ENCODE measurements around the gene ILF2.
"Not testable (repeated sequence)": the region's sequence is repeated elsewhere in the genome, so short reads cannot be mapped to it uniquely, and the experiment has no call there.

The ILF2 gene

GRCh38 chr1:153649137-153649862 is 21.5 kb downstream of the ILF2 start:
- DNase-seq (ENCODE audit: low read depth in 3 of 3): no peak

- no peak for DNase-seq (ENCODE audit: low read depth in 3 of 3)
Measured at GRCh38 chr1:153648000-153648643, 22.7 kb downstream of the ILF2 start.

DNA sequence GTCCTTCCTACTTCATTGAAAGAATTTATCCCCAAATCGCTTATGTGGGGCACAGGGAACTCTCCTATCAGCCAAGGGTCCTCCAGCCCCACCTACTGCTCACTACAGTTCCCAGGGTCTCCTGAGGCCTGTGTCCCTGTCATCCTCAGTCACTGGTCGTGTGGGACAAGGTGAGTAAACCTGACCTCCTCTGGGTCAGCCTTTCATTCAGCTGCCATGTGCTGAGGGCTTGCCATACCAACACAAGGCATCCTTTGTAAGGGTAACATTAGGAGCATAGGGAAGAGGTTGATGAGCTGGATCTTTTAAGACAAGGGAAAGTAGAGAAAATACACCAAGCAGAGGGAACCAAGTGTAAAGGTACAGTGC is 23.5 kb downstream of the ILF2 start:
- DNase-seq (ENCODE audit: low read depth in 3 of 3): no peak

DNA sequence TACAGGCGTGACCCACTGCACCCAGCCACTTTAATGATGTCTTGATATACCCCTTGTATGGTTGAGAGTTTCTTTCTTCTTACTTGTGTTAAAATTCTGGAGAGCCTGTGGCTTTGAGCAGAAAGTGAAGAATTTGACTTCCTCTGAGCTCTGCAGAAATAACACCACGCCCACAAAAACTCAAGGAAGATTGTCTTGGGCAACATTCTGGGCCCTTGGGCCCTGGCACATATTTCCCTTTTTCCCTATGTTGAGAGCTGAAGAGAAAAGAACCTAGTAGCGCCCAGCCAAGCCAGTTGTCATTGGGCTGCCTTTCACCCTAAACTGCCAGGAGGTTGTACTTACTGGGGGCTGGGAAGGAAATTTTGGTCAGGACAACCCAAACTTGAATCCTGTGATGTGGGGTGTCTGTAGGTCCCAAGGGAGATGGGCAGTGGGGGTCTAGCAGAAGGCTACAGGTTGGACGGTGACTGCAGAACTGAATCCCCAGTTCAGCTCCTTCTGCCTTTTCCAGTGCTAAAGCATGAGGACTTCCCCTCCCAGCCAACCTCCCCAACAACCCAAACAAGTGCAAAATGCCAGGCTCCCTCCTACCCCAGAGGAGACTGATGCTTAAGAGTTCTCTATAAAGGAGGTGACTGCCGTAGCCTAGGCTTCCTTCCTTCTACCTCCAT is 24.0 kb downstream of the ILF2 start:
- DNase-seq (ENCODE audit: low read depth in 3 of 3): no peak

DNA sequence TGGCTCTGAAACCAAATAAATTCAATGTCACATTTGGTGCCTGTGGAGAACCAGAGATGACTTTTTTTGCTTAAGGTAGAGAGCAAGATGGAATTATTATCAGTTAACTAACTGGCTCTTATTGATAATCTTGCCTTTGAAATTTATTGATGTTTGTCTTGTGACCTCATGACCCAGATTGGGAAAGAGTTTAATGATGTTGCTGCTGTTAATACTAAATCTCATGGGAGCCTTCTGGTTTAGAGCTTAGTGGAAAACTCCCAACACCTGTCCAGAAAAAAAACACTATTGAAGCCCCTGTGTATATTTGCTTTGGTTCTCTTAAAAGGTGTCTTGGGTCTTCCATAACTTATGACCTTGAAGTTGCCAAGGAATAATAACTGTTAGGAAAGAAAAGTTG is 27.0 kb downstream of the ILF2 start:
- DNase-seq (ENCODE audit: low read depth in 3 of 3): no peak

DNA sequence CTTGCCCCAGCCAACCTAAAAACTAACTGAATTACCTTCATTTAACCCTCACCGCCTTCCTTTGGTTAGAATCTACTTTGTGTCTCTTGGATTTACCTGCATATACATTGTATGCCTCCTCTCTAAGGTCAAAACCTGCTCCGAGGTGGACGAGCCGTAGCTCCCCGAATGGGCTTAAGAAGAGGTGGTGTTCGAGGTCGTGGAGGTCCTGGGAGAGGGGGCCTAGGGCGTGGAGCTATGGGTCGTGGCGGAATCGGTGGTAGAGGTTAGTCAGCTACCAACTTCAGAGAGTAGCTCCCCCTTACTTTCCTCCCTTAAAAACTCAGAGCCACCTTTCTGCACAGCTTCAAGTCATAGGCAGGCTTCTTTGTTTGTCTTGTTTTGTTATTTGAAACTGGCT is 27.7 kb downstream of the ILF2 start:
- DNase-seq (ENCODE audit: low read depth in 3 of 3): no peak

DNA sequence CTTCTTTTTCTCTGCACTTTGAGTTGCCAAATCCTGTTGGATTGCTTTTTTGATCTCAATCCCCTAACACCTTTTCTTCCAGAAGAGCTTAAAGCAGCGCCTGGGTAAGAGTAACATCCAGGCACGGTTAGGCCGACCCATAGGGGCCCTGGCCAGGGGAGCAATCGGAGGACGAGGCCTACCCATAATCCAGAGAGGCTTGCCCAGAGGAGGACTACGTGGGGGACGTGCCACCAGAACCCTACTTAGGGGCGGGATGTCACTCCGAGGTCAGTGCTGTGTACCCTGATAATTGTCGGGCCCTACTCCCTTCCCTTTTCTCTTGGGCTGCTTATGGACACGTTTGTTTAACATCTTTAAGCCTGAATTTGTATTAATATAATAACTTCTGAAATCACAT is 28.6 kb downstream of the ILF2 start:
- DNase-seq (ENCODE audit: low read depth in 3 of 3): no peak

DNA sequence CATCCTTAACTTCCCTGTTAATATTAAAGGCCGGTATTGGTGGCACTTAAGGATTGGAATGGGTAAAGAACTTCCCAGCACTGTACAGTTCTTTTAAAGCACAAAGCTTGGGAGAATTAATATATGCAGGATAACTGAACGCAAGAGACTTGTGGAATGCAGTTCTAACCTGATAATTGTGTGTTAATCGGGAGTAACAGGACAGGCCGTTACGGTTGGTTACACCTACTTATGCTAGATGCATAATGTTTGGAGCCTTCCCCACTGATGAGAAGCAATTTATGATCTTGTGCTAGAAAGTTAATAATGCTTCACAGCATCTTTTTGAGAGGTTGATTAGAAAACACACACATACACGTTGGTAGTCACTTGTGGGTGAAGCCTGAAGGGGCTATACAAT is 29.9 kb downstream of the ILF2 start:
- DNase-seq (ENCODE audit: low read depth in 3 of 3): no peak

- DNase-seq (ENCODE audit: low read depth in 3 of 3): not testable (repeated sequence)
Measured at GRCh38 chr1:153640213-153640612, 30.6 kb downstream of the ILF2 start.

DNA sequence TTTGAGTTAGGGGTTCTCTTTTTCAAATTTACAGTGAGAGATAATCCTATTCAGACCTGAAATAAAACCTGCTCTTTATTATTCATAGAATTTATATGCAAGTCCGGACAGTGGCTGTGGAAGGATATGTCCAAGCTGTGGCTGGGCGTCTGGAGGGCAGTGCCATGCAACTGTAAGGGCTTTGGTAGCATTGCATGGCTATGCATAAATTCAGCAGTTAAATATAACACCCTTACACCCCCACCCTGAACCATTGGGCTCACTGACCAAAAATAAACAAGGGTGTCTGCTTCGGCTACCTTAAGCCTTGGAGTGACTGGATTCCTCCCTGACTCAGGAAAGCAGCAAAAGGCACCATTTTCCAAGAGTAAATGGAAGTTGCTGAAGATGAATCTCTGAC is 31.5 kb downstream of the ILF2 start:
- no peak for DNase-seq (ENCODE audit: low read depth in 3 of 3)

DNA sequence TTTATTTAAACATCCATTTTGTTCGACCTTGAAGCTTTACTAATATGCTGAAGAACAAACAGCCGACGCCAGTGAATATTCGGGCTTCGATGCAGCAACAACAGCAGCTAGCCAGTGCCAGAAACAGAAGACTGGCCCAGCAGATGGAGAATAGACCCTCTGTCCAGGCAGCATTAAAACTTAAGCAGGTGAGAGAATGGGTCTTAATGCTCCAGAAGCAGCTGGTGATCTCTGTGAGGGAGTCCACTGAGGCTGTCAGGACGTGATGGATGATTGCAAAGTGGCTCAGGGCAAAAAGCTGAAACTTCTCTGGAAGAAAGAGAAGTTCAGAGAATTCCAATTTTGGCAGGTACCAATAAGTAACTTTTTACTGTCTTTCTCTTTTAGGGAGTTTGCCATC is 32.5 kb downstream of the ILF2 start:
- no peak for DNase-seq (ENCODE audit: low read depth in 3 of 3)

DNA sequence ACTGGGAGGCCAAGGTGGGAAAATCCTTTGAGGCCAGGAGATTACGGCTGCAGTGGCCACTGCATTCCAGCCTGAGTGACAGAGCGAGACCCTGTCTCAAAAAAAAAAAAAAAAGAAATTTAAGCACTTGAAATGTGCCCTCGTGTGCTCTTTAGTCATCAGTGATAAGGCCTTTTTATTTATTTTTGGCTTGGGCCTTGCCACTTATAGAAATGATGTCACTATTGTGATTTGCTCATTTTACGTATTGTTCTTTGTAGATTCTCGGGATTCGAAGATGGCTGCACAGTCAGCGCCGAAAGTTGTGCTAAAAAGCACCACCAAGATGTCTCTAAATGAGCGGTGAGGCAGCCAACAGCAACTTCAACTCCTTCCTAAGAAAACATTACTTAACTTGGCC is 34.5 kb downstream of the ILF2 start:
- DNase-seq (ENCODE audit: low read depth in 3 of 3): no peak

- DNase-seq (ENCODE audit: low read depth in 3 of 3): no peak
Measured at GRCh38 chr1:153635872-153636271, 34.9 kb downstream of the ILF2 start.

- DNase-seq (ENCODE audit: low read depth in 3 of 3): peak; percentile 94 to 97 (median 94)
Measured at GRCh38 chr1:153633754-153634665, 36.8 kb downstream of the ILF2 start, which contains the start of gene CHTOP. TSS of gene CHTOP (plus strand) at chr1:153634066. CDS start at chr1:153636589, 2,523 bp downstream.

DNA sequence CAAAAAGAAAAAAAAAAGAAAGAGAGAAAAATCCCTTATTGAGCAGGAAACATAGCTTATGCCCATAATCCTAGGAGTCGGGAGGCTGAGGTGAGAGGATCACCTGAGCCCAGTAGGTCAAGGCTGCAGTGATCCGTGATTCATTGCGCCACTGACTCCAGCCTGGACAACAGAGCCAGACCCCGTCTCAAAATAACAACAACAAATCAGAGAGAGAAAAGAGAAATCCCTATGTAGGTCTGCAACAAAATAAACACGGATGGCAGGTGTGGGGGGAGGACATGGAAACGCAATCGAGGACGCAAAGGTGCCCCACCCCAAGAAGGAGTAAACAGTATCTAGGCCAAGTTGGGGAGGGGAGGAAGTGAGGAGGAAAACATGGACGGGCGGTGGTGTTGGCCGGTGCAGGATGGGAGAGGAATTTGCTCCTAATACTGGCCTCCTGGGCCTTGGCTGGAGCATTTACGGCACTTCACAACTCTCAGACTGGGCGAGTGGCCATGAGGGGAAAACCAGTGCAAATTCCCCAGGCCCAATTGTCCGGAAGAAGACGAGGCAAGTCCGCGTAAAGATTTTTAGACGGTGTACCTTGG is 37.5 kb downstream of the ILF2 start:
- DNase-seq (ENCODE audit: low read depth in 3 of 3): no peak

DNA sequence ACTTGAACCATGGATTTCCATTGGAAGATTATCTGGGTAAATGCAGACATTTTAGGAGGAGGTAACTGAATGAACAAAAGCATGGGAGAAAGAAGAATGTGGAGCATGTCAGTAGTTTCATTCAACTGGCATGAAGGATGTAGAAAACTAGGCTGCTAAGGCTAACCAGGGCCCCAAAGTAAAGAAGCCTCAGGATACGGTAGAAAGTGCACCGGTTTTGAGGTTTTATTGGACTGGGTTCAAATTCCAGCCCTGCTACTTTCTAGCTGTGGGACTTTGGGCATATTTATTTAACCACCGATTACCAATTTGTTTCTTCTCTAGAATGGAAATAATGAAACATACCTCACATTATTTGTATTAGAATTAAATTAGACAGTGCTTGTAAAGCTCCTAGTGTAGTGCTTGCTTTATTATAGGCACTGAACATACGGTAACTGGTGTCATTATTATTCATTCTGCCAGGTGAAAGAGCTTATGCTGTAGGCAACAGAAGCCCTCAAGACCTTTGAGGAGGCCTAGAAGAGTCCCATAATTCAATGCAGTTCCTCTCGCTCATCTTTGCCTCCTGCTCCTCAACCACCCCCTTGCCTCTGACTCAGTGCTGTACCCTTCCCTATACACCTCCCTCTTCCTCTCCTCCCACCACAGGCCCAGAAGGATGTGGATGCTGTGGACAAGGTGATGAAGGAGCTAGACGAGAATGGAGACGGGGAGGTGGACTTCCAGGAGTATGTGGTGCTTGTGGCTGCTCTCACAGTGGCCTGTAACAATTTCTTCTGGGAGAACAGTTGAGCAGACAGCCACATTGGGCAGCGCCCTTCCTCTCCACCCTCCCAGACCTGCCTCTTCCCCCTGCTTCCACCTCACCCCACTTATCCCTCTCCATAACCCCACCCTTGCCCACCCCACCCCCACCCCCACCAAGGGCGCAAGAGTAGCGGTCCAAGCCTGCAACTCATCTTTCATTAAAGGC is 39.5 kb downstream of the ILF2 start:
- no peak for DNase-seq (ENCODE audit: low read depth in 3 of 3)

- DNase-seq (ENCODE audit: low read depth in 3 of 3): no peak
Measured at GRCh38 chr1:153630384-153630783, 40.4 kb downstream of the ILF2 start.

- no peak for DNase-seq (ENCODE audit: low read depth in 3 of 3)
Measured at GRCh38 chr1:153629971-153630370, 40.8 kb downstream of the ILF2 start.

DNA sequence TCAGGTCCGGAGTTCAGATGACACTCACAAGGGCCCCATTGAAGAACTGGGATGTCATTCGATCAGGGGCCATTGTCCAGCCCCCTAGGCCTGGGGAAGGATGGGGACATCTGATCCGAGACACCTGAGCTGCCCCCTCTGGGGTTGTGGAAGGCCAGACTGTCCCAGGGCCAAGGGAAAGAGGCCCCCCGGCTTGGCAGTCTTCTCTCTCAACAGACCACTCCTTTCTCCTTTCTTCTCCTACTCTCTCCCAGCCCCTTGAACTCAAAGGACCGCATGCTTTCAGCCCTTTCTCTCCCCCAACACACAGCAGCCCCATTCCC is 41.5 kb downstream of the ILF2 start:
- DNase-seq (ENCODE audit: low read depth in 3 of 3): no peak

DNA sequence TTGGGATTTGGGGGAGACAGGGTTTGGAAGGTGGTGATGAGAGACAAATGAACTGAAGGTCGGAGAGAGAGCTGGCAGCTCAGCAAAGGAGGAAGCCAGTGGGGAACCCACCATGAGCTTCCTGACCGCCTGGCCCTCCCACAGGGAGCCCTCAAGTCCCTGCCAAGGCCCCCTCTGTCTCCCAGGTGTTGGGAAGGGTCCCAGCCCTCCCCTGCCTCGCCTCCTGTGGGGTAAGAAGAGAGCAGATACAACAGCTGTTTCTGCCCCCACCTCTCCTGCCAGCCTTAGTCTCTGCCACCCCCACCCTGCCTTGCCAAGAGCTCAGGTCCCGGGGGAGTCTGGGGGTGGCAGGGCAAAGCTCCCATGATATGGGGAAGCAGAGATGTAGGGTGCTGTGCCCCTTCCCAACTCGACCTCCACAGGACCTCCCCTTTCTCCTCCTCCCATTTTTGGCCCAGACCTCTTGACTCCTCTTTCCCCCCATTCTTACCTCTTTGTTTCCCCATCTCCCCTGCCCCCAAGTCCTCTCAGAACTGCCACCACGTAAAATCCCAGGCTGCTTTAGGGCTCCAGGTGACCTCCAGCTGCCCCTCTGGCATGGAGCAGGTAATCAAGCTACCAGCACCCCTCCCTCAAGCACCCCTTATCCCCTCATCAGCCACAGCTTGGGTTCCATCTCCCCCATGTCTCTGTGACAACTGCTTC is 42.0 kb downstream of the ILF2 start:
- no peak for DNase-seq (ENCODE audit: low read depth in 3 of 3)
